DND-41 (cell line): ENCODE data around the gene RAI1.
A peak's percentile ranks its signal among the peaks of the same experiment; 100 is the strongest.

Experiments used
- ATAC-seq: fragments of 200-7000 bp; cut with Tn5 transposase; 3 replicates; pipeline ENCODE4 v1.9.1; 2021; ENCODE audit warnings: low read depth; ENCODE audit not compliant: insufficient read depth
- DNase-seq: peaks from one replicate; pipeline ENCODE4 v3.0.0-alpha.2; 2020
- H2AFZ ChIP-seq: 2 replicates; pipeline ENCODE4 v1.6.0; 2012; ENCODE audit warnings: low read depth, low read length
- H3K27ac ChIP-seq: 2 replicates; pipeline ENCODE4 v1.5.1; 2012; ENCODE audit warnings: low read length, inconsistent platforms
- H3K27me3 ChIP-seq: fragments of 200-600 bp; sonication (generic); 2 replicates; pipeline ENCODE4 v1.6.0; 2012; ENCODE audit warnings: low read length, mild to moderate bottlenecking, inconsistent platforms; ENCODE audit not compliant: insufficient read depth, poor library complexity
- H3K36me3 ChIP-seq: 2 replicates; pipeline ENCODE4 v1.5.1; 2012; ENCODE audit warnings: low read length, inconsistent platforms; ENCODE audit not compliant: insufficient read depth
- H3K4me1 ChIP-seq: 2 replicates; pipeline ENCODE4 v1.5.1; 2012; ENCODE audit warnings: mild to moderate bottlenecking, low read length; ENCODE audit not compliant: insufficient read depth
- H3K4me2 ChIP-seq: 2 replicates; pipeline ENCODE4 v1.6.0; 2012; ENCODE audit warnings: mild to moderate bottlenecking, moderate library complexity, low read length, inconsistent platforms; ENCODE audit not compliant: insufficient read depth
- H3K4me3 ChIP-seq, 2 experiments: fragments of 200-600 bp in 1 of 2; shearing (Covaris generic) in 1 of 2; 2 replicates each; pipeline ENCODE4 v1.5.1; 2012 to 2016; ENCODE audit warnings: inconsistent platforms in 2 of 2, low read length in 2 of 2, mild to moderate bottlenecking in 2 of 2, low read depth in 1 of 2, moderate library complexity in 1 of 2
- H3K79me2 ChIP-seq: 2 replicates; pipeline ENCODE4 v1.6.0; 2012; ENCODE audit warnings: low read length, inconsistent platforms; ENCODE audit not compliant: insufficient read depth
- H3K9ac ChIP-seq: 2 replicates; pipeline ENCODE4 v1.6.0; 2012; ENCODE audit warnings: low read depth, mild to moderate bottlenecking, inconsistent platforms, low read length, moderate library complexity
- H3K9me3 ChIP-seq: 2 replicates; pipeline ENCODE4 v1.5.1; 2012; ENCODE audit warnings: low read length, moderate library complexity, mild to moderate bottlenecking, inconsistent platforms; ENCODE audit not compliant: insufficient read depth, severe bottlenecking
- H4K20me1 ChIP-seq: 2 replicates; pipeline ENCODE4 v1.6.0; 2012; ENCODE audit warnings: low read length; ENCODE audit not compliant: insufficient read depth
- EZH2 ChIP-seq: IDR thresholded peaks from 3 replicates; pipeline ENCODE4 v1.6.1; 2012; ENCODE audit warnings: borderline replicate concordance, low read depth, mild to moderate bottlenecking, moderate library complexity, low read length, inconsistent platforms; ENCODE audit not compliant: severe bottlenecking
- TF ChIP-seq, protein P1 (sequence below): IDR thresholded peaks from 2 replicates; pipeline ENCODE4 v1.5.1; 2012; ENCODE audit warnings: borderline replicate concordance, low read length, moderate library complexity, mild to moderate bottlenecking; ENCODE audit not compliant: poor library complexity, severe bottlenecking; ENCODE audit errors: extremely low read depth

Gene RAI1

DNA sequence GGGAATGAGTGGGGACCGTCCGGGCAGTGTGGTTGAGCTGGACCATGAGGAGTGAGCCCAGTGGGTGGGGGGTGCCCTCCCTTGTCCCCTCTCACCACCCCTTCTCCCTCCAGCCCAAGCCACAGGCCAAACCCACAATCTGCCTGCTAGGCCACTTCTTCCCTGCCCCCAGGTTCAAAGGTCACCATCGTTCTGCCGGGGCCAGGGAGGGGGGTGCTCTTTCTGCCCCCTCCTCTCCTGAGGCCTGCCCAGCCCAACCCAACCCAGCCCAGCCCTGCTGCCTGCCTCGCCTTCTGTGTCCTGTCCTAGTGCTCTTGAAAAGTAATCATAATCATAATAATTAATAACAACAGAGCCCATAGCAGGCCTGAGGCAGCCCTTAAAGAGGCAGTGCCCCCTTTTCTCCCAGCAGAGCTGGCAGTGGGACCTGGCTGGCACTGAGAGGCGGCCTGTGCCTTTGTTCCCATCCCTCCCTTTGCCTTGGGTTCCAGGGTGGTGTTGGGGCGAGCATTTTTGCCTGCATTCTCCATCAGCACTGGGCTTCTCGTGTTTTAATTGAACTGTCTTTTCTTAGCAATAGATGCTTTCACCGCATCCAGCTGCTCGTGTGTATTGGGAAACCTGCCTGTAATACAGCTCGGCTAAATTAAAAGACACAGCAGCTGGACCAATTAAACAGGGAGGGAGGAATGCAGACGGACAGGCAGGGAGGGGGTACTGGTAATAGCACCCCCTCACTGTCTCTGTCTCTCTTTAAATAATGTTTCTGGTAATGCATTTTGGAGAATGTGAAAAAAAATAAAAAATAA is 108.8 kb downstream of the RAI1 start:
- Histone ChIP-seq H4K20me1 (peaks cover 97% of the 10 kb centered on the region), H3K9ac (no peak overlapping the region), H3K4me3 (no peak overlapping the region), H3K4me1 (no peaks in the 10 kb centered on the region), H3K27me3 (no peaks in the 10 kb centered on the region), H3K79me2 (peaks cover 84% of the 10 kb centered on the region), H3K27ac (0 out of 2 replicates have a peak overlapping the region, but pooled peaks have one; percentile 26), H3K4me2 (no peak overlapping the region), H3K9me3 (no peaks in the 10 kb centered on the region), H3K36me3 (peaks cover 26% of the 10 kb centered on the region), H2AFZ (no peak overlapping the region)
- no peak for ATAC-seq
- TF ChIP-seq, protein P1, sequence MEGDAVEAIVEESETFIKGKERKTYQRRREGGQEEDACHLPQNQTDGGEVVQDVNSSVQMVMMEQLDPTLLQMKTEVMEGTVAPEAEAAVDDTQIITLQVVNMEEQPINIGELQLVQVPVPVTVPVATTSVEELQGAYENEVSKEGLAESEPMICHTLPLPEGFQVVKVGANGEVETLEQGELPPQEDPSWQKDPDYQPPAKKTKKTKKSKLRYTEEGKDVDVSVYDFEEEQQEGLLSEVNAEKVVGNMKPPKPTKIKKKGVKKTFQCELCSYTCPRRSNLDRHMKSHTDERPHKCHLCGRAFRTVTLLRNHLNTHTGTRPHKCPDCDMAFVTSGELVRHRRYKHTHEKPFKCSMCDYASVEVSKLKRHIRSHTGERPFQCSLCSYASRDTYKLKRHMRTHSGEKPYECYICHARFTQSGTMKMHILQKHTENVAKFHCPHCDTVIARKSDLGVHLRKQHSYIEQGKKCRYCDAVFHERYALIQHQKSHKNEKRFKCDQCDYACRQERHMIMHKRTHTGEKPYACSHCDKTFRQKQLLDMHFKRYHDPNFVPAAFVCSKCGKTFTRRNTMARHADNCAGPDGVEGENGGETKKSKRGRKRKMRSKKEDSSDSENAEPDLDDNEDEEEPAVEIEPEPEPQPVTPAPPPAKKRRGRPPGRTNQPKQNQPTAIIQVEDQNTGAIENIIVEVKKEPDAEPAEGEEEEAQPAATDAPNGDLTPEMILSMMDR: no peak
- TF ChIP-seq EZH2: no peak
- no peak for DNase-seq

DNA sequence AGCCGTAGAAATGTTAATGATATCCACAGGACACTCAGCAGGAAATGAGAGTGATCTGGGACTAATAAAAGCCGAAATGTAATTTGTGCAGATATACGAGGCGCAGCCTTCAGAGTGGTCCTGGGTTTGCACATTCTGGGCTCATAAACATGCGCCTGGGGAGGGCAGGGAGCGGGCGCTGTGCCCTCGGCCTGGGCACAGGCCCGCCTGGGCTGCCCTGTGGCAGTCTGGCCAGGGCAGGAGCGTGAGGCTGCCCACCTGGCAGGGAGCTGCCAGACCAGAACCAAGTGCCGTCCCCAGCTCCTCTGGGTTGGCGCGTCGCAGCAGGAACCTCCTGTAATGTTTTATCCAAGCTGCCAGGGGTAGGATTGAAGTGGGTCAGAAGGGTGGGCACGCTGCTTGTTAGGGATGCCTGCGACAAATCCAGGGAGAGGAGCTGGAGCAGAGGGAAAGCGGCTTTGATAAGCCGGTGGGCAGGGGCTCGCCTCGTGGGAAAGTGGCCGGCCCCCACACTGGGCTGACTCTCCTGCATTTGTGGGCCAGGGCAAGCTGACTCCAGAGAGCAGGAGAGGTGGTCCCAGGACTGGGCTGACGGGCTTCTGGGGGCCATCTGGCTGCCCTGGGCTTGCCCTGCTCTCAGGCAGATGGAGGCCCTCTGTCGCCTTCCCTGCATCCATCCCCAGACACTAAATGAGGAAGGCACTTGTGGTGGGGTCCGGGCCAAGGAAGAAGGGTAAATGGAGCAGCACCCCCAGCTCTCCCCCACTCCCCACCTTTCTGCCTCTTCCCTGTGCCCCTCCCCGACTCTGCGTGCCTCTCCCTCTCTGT is 109.6 kb downstream of the RAI1 start:
- TF ChIP-seq EZH2: no peak
- TF ChIP-seq, protein P1: no peak
- Histone ChIP-seq H3K36me3 (peaks cover 34% of the 10 kb centered on the region), H3K9ac (no peak overlapping the region), H3K9me3 (no peaks in the 10 kb centered on the region), H3K79me2 (peaks cover 75% of the 10 kb centered on the region), H3K27ac (no peak overlapping the region), H3K4me3 (no peak overlapping the region), H3K4me2 (no peak overlapping the region), H4K20me1 (peaks cover 97% of the 10 kb centered on the region), H3K27me3 (no peaks in the 10 kb centered on the region), H2AFZ (no peak overlapping the region), H3K4me1 (no peaks in the 10 kb centered on the region)
- DNase-seq (no peak), ATAC-seq (no peak)

DNA sequence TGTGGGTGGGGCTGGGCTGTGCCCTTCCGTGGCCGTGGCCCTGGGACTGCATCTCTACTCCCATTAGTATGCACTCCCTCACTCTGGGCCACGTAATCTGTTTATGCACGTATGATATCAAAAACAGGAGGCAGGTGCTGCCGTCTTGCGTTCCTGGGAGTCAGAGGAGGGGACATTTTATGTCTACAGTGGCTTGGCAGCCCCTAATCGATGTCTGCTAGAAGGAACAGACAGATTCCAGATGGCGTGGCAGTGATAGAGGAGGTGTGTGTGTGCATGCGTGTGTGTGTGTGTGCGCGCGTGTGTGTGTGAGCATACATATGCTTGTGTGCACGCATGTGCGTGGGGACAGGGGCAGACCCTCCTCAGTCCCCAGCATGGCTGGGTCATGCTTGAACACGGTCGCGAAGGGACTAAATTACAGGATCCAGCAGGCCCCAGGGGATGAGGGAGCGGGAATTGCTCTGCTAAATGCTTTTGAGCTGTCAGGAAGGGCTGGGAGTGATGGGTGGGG is 110.8 kb downstream of the RAI1 start:
- no peak for ATAC-seq
- DNase-seq: no peak
- H4K20me1 ChIP-seq: peaks cover 89% of the 10 kb centered on the region
- H3K4me2 ChIP-seq: no peak overlapping the region
- H3K36me3 ChIP-seq: peaks cover 46% of the 10 kb centered on the region
- peaks cover 64% of the 10 kb centered on the region for H3K79me2 ChIP-seq
- no peak overlapping the region for H3K4me3 ChIP-seq
- no peaks in the 10 kb centered on the region for H3K9me3 ChIP-seq
- no peaks in the 10 kb centered on the region for H3K4me1 ChIP-seq
- no peak overlapping the region for H3K9ac ChIP-seq
- no peak overlapping the region for H3K27ac ChIP-seq
- no peaks in the 10 kb centered on the region for H3K27me3 ChIP-seq
- TF ChIP-seq EZH2: no peak
- TF ChIP-seq, protein P1: no peak
- no peak overlapping the region for H2AFZ ChIP-seq
